COLO668 (cell line): ENCODE data around the gene CELF5.
"Not testable (repeated sequence)": the region's sequence is repeated elsewhere in the genome, so short reads cannot be mapped to it uniquely, and the experiment has no call there.

ENCODE experiments used
- DNase-seq: peaks from one replicate; lab custom pipeline; 2025; ENCODE audit not compliant: unreplicated experiment; lab: John Stamatoyannopoulos, UW

The CELF5 gene

GRCh38 chr19:3338541-3339181, 114.2 kb downstream of the CELF5 start:
- DNase-seq: no peak

DNA sequence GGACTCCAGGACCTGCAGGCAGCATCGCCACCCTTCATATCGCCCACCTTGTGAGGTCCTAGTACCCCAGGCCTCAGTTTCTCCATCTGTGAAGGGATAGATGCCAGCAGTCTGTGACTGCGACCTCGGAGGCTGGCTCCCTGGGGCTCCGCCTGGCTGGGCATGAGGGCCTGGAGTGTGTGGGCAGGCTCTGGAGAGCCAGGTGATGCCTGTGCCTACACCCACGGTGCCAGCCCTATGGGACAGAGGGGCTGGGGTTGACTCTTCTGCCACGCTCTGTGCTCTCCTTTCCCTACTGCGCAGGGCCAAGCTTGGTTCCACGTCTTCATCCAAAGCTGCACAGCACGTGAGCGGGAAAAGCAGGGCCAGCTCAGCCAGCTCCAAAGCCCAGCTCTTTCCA, 115.9 kb downstream of the CELF5 start:
- DNase-seq: no peak

GRCh38 chr19:3342246-3342645, 117.8 kb downstream of the CELF5 start:
- no peak for DNase-seq

DNA sequence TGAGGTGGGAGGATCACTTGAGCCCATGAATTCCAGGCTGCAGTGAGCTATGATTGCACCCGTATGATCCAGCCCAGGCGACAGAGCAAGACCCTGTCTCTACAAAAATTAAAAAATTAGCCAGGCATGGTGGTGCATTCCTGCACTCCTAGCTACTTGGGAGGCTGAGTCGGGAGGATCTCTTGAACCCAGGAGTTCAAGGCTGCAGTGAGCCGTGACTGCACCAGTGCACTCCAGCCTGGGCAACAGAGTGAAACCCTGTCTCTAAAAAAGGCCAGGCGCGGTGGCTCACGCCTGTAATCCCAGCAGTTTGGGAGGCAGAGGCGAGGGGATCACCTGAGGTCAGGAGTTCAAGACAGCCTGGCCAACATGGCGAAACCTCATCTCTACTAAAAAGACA, 118.5 kb downstream of the CELF5 start:
- DNase-seq: not testable (repeated sequence)

DNA sequence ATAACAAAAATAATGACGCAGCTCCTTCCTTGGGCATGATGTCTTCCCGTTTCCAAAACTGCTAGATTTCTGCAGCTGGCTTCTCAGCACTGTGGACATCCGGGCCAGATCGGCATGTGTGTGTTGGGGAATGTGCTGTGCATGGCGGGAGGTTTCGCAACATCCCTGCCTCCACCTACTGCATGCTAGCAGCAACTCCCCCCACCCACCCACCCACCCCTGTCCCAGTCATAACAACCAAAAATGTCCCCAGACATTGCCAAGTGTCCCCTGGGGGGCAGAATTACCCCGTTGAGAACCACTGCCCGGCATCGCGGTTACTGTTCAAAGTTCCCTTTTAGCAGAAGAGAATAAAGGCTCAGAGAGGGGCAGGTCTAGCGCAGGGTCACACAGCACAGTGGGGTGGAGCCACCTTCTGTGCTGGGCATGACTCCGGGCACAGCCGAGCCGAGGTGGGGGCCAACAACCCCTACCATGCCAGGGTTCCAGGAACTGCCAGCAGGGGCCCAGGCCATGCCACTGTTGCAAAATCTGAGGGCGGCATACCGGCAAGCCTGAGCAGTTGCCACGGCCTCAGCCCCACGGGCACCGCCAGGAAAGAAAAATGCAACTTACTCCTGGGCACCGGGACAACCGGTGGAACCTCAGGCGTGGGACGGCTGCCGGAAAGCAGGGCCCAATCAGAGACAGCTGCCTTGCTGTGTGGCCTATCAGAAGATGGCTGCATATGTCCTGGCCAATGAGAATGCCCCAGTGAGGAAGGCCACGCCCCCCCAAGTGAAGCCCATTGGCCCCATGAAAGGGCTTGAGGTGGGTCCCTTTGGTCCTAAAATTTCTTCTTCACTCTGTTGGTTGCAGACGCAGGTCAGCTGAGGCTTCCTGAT, 119.4 kb downstream of the CELF5 start:
- no peak for DNase-seq

DNA sequence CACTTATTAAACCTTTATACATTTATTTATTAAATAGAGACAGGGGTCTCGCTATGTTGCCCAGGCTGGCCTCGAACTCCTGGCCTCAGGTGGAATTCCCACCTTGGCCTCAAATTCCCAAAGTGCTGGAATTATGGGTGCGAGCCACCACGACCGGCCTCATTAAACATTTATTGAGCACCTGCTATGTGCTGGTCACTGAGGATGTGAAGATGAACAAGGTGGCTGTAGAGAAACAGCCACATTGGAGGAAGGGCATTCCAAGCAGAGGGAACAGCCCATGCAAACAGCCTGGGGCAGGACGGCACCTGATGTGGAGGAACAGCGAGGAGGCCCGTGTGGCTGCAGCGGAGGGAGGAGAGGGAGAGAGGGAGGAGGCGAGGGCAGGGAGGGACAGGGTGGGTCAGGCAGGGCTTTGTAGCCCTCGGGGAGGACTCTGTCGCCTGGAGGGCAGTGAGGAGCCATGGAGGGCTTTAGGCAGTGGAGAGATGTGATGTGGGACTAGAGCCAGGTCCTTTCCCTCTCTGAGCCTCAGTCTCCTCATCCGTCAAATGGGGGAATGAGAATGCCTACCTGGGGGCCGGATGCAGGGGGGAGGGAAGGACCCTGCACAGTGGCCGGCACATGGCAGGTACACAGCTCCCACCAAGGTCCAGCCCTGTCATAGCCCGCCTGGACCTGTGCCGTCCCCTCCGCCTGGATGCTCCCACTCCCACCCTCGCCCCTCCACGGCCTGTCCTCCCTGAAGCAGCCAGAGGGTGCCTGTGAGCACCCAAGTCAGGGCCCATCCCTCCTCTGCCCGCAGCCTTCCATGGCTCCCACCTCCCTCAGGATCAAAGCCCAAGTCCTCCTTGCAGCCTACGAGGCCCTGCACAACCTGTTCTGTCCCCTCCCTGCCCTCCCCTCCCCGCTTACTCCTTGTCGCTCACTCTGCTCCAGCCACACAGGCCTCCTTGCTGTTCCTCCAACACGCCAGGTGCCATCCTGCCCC, 120.4 kb downstream of the CELF5 start:
- DNase-seq: no peak

DNA sequence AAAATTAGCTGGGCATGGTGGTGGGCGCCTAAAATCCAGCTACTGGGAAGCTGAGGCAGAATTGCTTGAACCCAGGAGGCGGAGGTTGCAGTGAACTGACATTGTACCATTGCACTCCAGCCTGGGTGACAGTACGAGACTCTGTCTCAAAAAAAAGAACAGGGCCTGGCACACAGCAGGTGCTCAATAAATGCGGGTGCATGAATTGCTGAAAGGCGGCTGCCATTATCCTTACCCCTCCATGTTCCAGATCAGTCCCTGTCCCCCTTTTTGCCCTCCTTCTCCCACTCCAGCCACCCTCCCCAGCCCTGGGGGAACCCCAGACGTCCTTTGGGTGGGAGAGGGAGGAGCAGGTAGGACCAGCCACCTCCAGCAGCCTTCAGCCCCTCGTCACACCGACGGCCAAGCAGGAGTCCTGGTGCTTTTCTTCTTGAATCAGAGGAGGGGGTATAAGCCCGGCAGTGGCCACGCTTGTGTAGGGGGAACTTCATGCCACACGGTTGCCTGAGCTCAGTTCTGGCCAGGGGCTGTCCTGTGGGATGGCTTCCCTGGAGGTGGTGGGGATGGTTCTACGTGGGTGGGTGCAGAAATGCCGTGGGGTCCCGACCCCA, 121.5 kb downstream of the CELF5 start:
- no peak for DNase-seq
